Stimulated activated CD4-positive, alpha-beta T cell treated with anti-CD3 and anti-CD28 coated beads, Interleukin-4, amount 100 ng/mL, for 24 hours (primary cell): Measurements from ENCODE around the gene NTNG1.

Experiments
- DNase-seq: peaks from one replicate; pipeline ENCODE4 v3.0.0-alpha.2; 2020

Gene NTNG1

GRCh38 chr1:107344268-107344760, 203.5 kb downstream of the NTNG1 start:
- DNase-seq: no peak

GRCh38 chr1:107344836-107345235, 204.0 kb downstream of the NTNG1 start:
- DNase-seq: no peak

- no peak for DNase-seq
Observed at GRCh38 chr1:107352850-107353249, 212.0 kb downstream of the NTNG1 start.

GRCh38 chr1:107357376-107357775, 216.5 kb downstream of the NTNG1 start:
- DNase-seq: no peak

GRCh38 chr1:107358619-107359327, 217.9 kb downstream of the NTNG1 start:
- no peak for DNase-seq

GRCh38 chr1:107359472-107360241, 218.8 kb downstream of the NTNG1 start:
- no peak for DNase-seq

- DNase-seq: no peak
Observed at GRCh38 chr1:107362468-107363140, 221.8 kb downstream of the NTNG1 start.

GRCh38 chr1:107363154-107363553, 222.3 kb downstream of the NTNG1 start:
- no peak for DNase-seq

- no peak for DNase-seq
Observed at GRCh38 chr1:107365527-107366240, 224.8 kb downstream of the NTNG1 start.

GRCh38 chr1:107378426-107378825, 237.6 kb downstream of the NTNG1 start:
- no peak for DNase-seq

- no peak for DNase-seq
Observed at GRCh38 chr1:107378866-107379265, 238.0 kb downstream of the NTNG1 start.

- DNase-seq: no peak
Observed at GRCh38 chr1:107379826-107380225, 239.0 kb downstream of the NTNG1 start.

- DNase-seq: no peak
Observed at GRCh38 chr1:107389410-107390396, 248.9 kb downstream of the NTNG1 start.

- no peak for DNase-seq
Observed at GRCh38 chr1:107394301-107394700, 253.5 kb downstream of the NTNG1 start.

- no peak for DNase-seq
Observed at GRCh38 chr1:107401704-107402103, 260.9 kb downstream of the NTNG1 start.

GRCh38 chr1:107404756-107405155, 263.9 kb downstream of the NTNG1 start:
- DNase-seq: no peak

- DNase-seq: no peak
Observed at GRCh38 chr1:107405236-107405635, 264.4 kb downstream of the NTNG1 start.

GRCh38 chr1:107407011-107407410, 266.2 kb downstream of the NTNG1 start:
- DNase-seq: no peak

- DNase-seq: no peak
Observed at GRCh38 chr1:107413546-107413945, 272.7 kb downstream of the NTNG1 start.

- no peak for DNase-seq
Observed at GRCh38 chr1:107413951-107414350, 273.1 kb downstream of the NTNG1 start.

GRCh38 chr1:107414550-107414949, 273.7 kb downstream of the NTNG1 start:
- DNase-seq: no peak

- no peak for DNase-seq
Observed at GRCh38 chr1:107415241-107415640, 274.4 kb downstream of the NTNG1 start.
